OCI-LY1 (cell line): ENCODE results near the gene RPLP2.

Experiments used
- H2AFZ ChIP-seq: fragments of 200-600 bp; sonication (generic), shearing (Covaris generic); 2 replicates; pipeline ENCODE4 v1.6.0; 2014; ENCODE audit warnings: antibody characterized with exemption, mild to moderate bottlenecking, low read length
- H3F3A ChIP-seq: fragments of 200-600 bp; sonication (generic), shearing (Covaris generic); 2 replicates; pipeline ENCODE4 v1.6.0; 2014; ENCODE audit warnings: mild to moderate bottlenecking, antibody characterized with exemption, low read length, moderate library complexity; ENCODE audit not compliant: insufficient read depth
- H3K27ac ChIP-seq: fragments of 200-600 bp; sonication (generic); 2 replicates; pipeline ENCODE4 v1.5.1; 2014; ENCODE audit warnings: low read length, mixed run types, mild to moderate bottlenecking, low read depth; ENCODE audit not compliant: poor library complexity, severe bottlenecking
- H3K27me3 ChIP-seq: fragments of 200-600 bp; sonication (generic); 2 replicates; pipeline ENCODE4 v1.6.0; 2014; ENCODE audit warnings: antibody characterized with exemption, mild to moderate bottlenecking, low read length, moderate library complexity; ENCODE audit not compliant: insufficient read depth
- H3K36me3 ChIP-seq: fragments of 200-600 bp; sonication (generic); 2 replicates; pipeline ENCODE4 v1.6.1; 2014; ENCODE audit warnings: mild to moderate bottlenecking, antibody characterized with exemption, low read length, moderate library complexity, mixed read lengths; ENCODE audit not compliant: insufficient read depth
- H3K4me1 ChIP-seq: fragments of 200-600 bp; sonication (generic); 2 replicates; pipeline ENCODE4 v1.5.1; 2014; ENCODE audit warnings: mild to moderate bottlenecking, low read length, moderate library complexity; ENCODE audit not compliant: insufficient read depth, severe bottlenecking
- H3K4me2 ChIP-seq: fragments of 200-600 bp; sonication (generic), shearing (Covaris generic); 2 replicates; pipeline ENCODE4 v1.6.1; 2014; ENCODE audit warnings: low read length
- H3K4me3 ChIP-seq: fragments of 200-600 bp; sonication (generic); 2 replicates; pipeline ENCODE4 v1.5.1; 2014; ENCODE audit warnings: low read length, low read depth, mild to moderate bottlenecking, mixed read lengths; ENCODE audit not compliant: poor library complexity, severe bottlenecking
- H3K79me2 ChIP-seq: fragments of 200-600 bp; shearing (Covaris generic); 2 replicates; pipeline ENCODE4 v1.6.1; 2016; ENCODE audit warnings: mixed run types, low read length, mixed read lengths; ENCODE audit not compliant: insufficient read depth
- H3K9ac ChIP-seq: fragments of 200-600 bp; sonication (generic), shearing (Covaris generic); 2 replicates; pipeline ENCODE4 v1.6.1; 2014; ENCODE audit warnings: mild to moderate bottlenecking, low read length, mixed read lengths
- H3K9me2 ChIP-seq: fragments of 200-600 bp; sonication (generic), shearing (Covaris generic); 2 replicates; pipeline ENCODE4 v1.6.1; 2014; ENCODE audit warnings: low read depth, mild to moderate bottlenecking, low read length, mixed read lengths
- H3K9me3 ChIP-seq: fragments of 200-600 bp; shearing (Covaris generic); 2 replicates; pipeline ENCODE4 v1.6.1; 2014; ENCODE audit warnings: low read length, mixed read lengths
- H4K20me1 ChIP-seq: fragments of 200-600 bp; sonication (generic), shearing (Covaris generic); 2 replicates; pipeline ENCODE4 v1.6.0; 2016; ENCODE audit warnings: mild to moderate bottlenecking, low read length; ENCODE audit not compliant: insufficient read depth
- CTCF ChIP-seq: fragments of 200-600 bp; sonication (generic), shearing (Covaris generic); IDR thresholded peaks from 2 replicates; pipeline ENCODE4 v1.5.1; 2017; ENCODE audit warnings: mild to moderate bottlenecking, antibody characterized with exemption, low read length, moderate library complexity, mixed read lengths
- EZH2 ChIP-seq: fragments of 200-600 bp; sonication (generic), shearing (Covaris generic); IDR thresholded peaks from 2 replicates; pipeline ENCODE4 v1.8.0; 2017; ENCODE audit warnings: borderline replicate concordance, mixed run types, mild to moderate bottlenecking, antibody characterized with exemption, low read length, moderate library complexity, mixed read lengths

Gene RPLP2

GRCh38 chr11:839875-840617, 30.3 kb downstream of the RPLP2 start:
- Histone ChIP-seq H3K36me3 (peaks cover 38% of the 10 kb centered on the region), H3K4me1 (peaks cover 28% of the 10 kb centered on the region), H3K27ac (no peak overlapping the region)

DNA sequence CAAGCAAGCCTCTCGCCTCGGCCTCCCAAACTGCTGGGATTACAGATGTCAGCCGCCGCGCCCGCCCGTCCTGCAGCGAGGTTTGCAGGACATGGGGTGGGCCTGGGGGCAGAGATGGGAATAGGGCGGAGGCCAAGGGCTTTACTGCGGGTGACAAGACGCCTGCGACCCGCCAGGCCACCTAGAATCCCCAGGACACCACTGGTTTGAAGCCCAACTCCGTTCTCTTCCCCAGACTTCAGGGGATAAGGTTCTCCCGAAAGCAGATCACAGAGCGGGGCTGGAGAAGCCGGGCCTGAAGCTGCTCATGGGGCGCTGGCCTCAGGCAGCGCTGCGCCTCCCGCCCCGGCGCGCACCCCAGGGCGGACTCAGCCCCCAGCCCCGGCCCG, 32.2 kb downstream of the RPLP2 start:
- Histone ChIP-seq H3K9me3 (no peaks in the 10 kb centered on the region), H2AFZ (no peak overlapping the region), H3K9me2 (no peaks in the 10 kb centered on the region), H3K4me2 (peak overlapping the region; percentile 70), H3K79me2 (peaks cover 8% of the 10 kb centered on the region; the same call in 1 of the 2 replicates), H3K36me3 (peaks cover 38% of the 10 kb centered on the region), H3K27ac (no peak overlapping the region), H3K4me3 (peak overlapping the region; percentile 99), H3K27me3 (0 out of 2 replicates have a peak, but pooled peaks cover 4% of the 10 kb centered on the region), H4K20me1 (no peaks in the 10 kb centered on the region), H3F3A (no peaks in the 10 kb centered on the region), H3K4me1 (peaks cover 28% of the 10 kb centered on the region), H3K9ac (peak overlapping the region; percentile 98)
- TF ChIP-seq CTCF, result no peak
- no peak for TF ChIP-seq EZH2

More at GRCh38 chr11:839875-840617, 30.3 kb downstream of the RPLP2 start:
- H3K4me3 ChIP-seq, result no peak overlapping the region
- peak overlapping the region; percentile 70; the same call in 1 of the 2 replicates for H3K4me2 ChIP-seq
- peaks cover 8% of the 10 kb centered on the region; the same call in 1 of the 2 replicates for H3K79me2 ChIP-seq
- H3K9ac ChIP-seq, result no peak overlapping the region; the same call in 1 of the 2 replicates
- H3K9me3 ChIP-seq, result no peaks in the 10 kb centered on the region
- TF ChIP-seq CTCF (peak; percentile 36; the same call in 1 of the 2 replicates), EZH2 (no peak)
- no peaks in the 10 kb centered on the region for H3F3A ChIP-seq
- H4K20me1 ChIP-seq, result no peaks in the 10 kb centered on the region
- no peaks in the 10 kb centered on the region for H3K9me2 ChIP-seq
- no peaks in the 10 kb centered on the region for H3K27me3 ChIP-seq
- H2AFZ ChIP-seq, result no peak overlapping the region

- peaks cover 8% of the 10 kb centered on the region; the same call in 1 of the 2 replicates for H3K79me2 ChIP-seq
- H4K20me1 ChIP-seq, result no peaks in the 10 kb centered on the region
- H3K4me2 ChIP-seq, result peak within 1 kb of the TSS; percentile 70
- peak within 1 kb of the TSS; percentile 98 for H3K9ac ChIP-seq
- H3K9me3 ChIP-seq, result no peaks in the 10 kb centered on the region
- H3K4me1 ChIP-seq, result peaks cover 28% of the 10 kb centered on the region
- no peak for TF ChIP-seq CTCF
- no peak for TF ChIP-seq EZH2
- H2AFZ ChIP-seq, result no peak within 1 kb of the TSS
- peak within 1 kb of the TSS; percentile 99 for H3K4me3 ChIP-seq
- peak within 1 kb of the TSS; percentile 49 for H3K27ac ChIP-seq
- no peaks in the 10 kb centered on the region for H3K9me2 ChIP-seq
- H3K36me3 ChIP-seq, result peaks cover 34% of the 10 kb centered on the region
- no peaks in the 10 kb centered on the region for H3F3A ChIP-seq
- H3K27me3 ChIP-seq, result 0 out of 2 replicates have a peak, but pooled peaks cover 4% of the 10 kb centered on the region
Measured at GRCh38 chr11:842370-843002, 32.7 kb downstream of the RPLP2 start, which contains the start of the genes POLR2L and TSPAN4. TSS of gene POLR2L (minus strand) at chr11:842529. CDS start at chr11:842508, 21 bp downstream. TSS of gene TSPAN4 (plus strand) at chr11:842852. CDS start at chr11:850305, 7,453 bp downstream.
